Uterus (tissue), 4 donors: ENCODE measurements around the gene TFF2. TPM values are rescaled to one million over a fixed set of nuclear protein-coding genes. Genes with fewer than 3 reads are reported as not detected.

ENCODE experiments used
- DNase-seq, 2 donors: peaks; one replicate each; pipeline ENCODE4 v3.0.0-alpha.2; 2019 to 2020
- H3K27ac ChIP-seq, 2 donors: fragments of 200-600 bp; sonication (generic); 1 replicate in 1 of 2; 2 replicates in 1 of 2; pipeline ENCODE4 v1.5.1; 2016 to 2018
- H3K27me3 ChIP-seq, 2 donors: fragments of 200-600 bp; sonication (generic); one replicate each; pipeline ENCODE4 v1.5.1; 2018 to 2019; ENCODE audit warnings: control low read depth in 1 of 2
- H3K36me3 ChIP-seq, 2 donors: fragments of 200-600 bp; sonication (generic); one replicate each; pipeline ENCODE4 v1.5.1; 2019; ENCODE audit warnings: control low read depth in 1 of 2
- H3K4me1 ChIP-seq, 2 donors: fragments of 200-600 bp; sonication (generic); one replicate each; pipeline ENCODE4 v1.5.1; 2018 to 2019; ENCODE audit warnings: control low read depth in 1 of 2
- H3K4me3 ChIP-seq, 2 donors: fragments of 200-600 bp; sonication (generic); 1 replicate in 1 of 2; 2 replicates in 1 of 2; pipeline ENCODE4 v1.5.1; 2018 to 2019; ENCODE audit warnings: mild to moderate bottlenecking in 1 of 2
- H3K9me3 ChIP-seq, 2 donors: fragments of 200-600 bp; sonication (generic); one replicate each; pipeline ENCODE4 v1.5.1; 2019; ENCODE audit warnings: control low read depth in 1 of 2
- POLR2A ChIP-seq, 2 donors: fragments of 450-650 bp; IDR thresholded peaks; one replicate each; pipeline ENCODE4 v1.6.1; 2016; ENCODE audit warnings: antibody characterized with exemption in 2 of 2, mild to moderate bottlenecking in 1 of 2, moderate library complexity in 1 of 2
- intact Hi-C: fragments of 100-400 bp; cut with DNase I; formaldehyde crosslinking; loops from one replicate; pipeline ENCODE4 v1.15.1; 2023; ENCODE audit warnings: low total_unique reads
- total RNA-seq, 4 donors: library from RNA; depleted of rRNA in 3 of 4; stranded (reverse); fragments of >200 nt in 3 of 4; gene quantifications; one replicate each; pipeline versions ENCODE4 v1.1.0 to v1.2.4, GENCODE V29; 2014 to 2023
- TF ChIP-seq, protein P1 (sequence below), 4 experiments: fragments of 200-600 bp in 2 of 4; fragments of 450-650 bp in 2 of 4; sonication (generic) in 2 of 4; IDR thresholded peaks; one replicate each; pipeline ENCODE4 v1.5.1; 2016 to 2019; ENCODE audit warnings: antibody characterized with exemption in 4 of 4, mild to moderate bottlenecking in 2 of 4, moderate library complexity in 1 of 4
- donor health status: DM: yes; HTN: yes; CAD: no.

The TFF2 gene
- total RNA-seq, 4 donors from 2014 or later: not detected

DNA sequence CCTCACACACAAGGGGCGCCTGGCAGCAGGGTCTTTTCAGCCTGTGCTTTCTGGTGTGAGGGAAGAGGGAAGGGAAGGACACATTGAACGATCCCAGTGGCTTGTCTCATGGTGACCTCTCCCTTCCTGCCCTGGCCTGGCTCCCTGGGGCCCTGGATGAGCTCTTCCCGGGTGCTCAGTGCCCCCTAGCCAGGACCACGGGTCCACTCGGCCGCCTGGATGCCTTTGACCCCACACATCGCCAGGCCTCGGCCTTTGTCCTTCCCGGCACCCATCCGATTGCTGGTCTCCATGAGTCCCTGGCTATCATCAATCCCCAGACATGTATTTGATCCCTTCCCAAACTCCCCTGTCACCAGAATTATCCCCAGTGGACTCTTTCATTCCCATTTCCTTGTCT, 29.6 kb downstream of the TFF2 start:
- DNase-seq: no peak
- Histone ChIP-seq H3K27me3 (no peaks in the 10 kb centered on the region), H3K4me3 (no peak overlapping the region), H3K36me3 (no peaks in the 10 kb centered on the region), H3K27ac (no peak overlapping the region), H3K9me3 (no peaks in the 10 kb centered on the region), H3K4me1 (no peaks in the 10 kb centered on the region)
- TF ChIP-seq POLR2A (IDR thresholded peaks at IDR 0.05): no peak
- TF ChIP-seq, protein P1, sequence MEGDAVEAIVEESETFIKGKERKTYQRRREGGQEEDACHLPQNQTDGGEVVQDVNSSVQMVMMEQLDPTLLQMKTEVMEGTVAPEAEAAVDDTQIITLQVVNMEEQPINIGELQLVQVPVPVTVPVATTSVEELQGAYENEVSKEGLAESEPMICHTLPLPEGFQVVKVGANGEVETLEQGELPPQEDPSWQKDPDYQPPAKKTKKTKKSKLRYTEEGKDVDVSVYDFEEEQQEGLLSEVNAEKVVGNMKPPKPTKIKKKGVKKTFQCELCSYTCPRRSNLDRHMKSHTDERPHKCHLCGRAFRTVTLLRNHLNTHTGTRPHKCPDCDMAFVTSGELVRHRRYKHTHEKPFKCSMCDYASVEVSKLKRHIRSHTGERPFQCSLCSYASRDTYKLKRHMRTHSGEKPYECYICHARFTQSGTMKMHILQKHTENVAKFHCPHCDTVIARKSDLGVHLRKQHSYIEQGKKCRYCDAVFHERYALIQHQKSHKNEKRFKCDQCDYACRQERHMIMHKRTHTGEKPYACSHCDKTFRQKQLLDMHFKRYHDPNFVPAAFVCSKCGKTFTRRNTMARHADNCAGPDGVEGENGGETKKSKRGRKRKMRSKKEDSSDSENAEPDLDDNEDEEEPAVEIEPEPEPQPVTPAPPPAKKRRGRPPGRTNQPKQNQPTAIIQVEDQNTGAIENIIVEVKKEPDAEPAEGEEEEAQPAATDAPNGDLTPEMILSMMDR (IDR thresholded peaks at IDR 0.05): no peak
- intact Hi-C loops: no loop called here

DNA sequence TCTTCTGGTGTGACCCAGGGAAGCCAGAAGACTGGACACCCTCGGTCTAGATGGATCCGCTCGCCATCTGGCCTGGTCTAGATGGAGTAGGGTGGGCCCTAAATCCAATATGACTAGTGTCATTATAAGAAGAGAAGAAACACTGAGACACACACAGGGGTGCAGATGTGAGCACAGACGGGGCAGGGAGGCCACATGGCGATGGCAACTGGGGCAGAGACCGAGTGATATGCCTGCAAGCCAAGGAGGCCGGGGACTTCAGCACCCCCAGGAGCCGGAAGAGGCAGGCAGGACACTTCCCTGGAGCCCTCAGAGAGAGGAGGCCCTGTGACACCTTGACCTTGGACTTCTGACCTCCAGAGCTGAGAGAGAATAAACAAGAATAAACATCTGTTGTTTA, 30.0 kb downstream of the TFF2 start:
- intact Hi-C loops: no loop called here
- Histone ChIP-seq H3K27me3 (no peaks in the 10 kb centered on the region), H3K27ac (no peak overlapping the region), H3K4me1 (no peaks in the 10 kb centered on the region), H3K9me3 (no peaks in the 10 kb centered on the region), H3K36me3 (no peaks in the 10 kb centered on the region), H3K4me3 (no peak overlapping the region)
- no peak for DNase-seq
- TF ChIP-seq POLR2A (IDR thresholded peaks at IDR 0.05): no peak
- TF ChIP-seq, protein P1 (IDR thresholded peaks at IDR 0.05): no peak

DNA sequence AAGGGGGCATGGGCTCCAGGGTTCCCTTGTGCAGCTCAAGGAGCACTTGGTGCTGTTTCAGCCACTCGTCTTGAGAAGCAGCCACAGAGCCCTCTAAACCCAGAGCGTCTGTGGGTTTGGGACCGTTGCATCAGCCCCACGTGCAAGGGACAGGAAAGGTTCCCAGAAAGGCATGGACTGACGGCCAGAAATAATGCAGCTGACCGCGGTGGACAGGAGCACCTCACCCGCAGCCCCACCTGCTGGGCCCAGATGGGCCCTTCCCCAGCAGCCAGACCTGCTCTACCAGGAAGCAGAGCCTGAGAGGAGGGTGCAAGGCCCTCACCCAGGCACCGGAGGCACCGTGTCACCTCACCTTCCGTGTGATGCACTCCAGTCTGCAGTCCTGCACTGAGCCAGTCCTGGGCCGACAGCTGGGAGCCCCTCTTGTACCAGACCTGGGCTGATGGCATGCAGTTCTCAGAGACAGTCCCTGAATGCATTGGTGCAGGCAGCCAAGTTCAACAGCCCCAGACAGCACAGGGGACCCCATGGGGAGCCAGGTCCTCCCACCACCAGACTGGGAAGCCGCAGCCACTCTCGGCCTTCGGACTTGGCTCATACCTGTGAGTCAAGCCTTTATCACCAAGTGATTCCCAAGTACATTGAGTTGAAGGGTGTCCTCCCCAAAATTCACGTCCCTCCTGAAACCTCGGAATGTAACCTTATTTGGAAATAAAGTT, 30.8 kb downstream of the TFF2 start:
- TF ChIP-seq, protein P1 (IDR thresholded peaks at IDR 0.05): no peak
- TF ChIP-seq POLR2A (IDR thresholded peaks at IDR 0.05): no peak
- H3K9me3 ChIP-seq: no peaks in the 10 kb centered on the region
- H3K27ac ChIP-seq: no peak overlapping the region
- DNase-seq: peak in 1 of 2 donors; percentile 3
- no peaks in the 10 kb centered on the region for H3K27me3 ChIP-seq
- no peaks in the 10 kb centered on the region for H3K36me3 ChIP-seq
- no peaks in the 10 kb centered on the region for H3K4me1 ChIP-seq
- intact Hi-C loops: no loop called here
- no peak overlapping the region for H3K4me3 ChIP-seq

DNA sequence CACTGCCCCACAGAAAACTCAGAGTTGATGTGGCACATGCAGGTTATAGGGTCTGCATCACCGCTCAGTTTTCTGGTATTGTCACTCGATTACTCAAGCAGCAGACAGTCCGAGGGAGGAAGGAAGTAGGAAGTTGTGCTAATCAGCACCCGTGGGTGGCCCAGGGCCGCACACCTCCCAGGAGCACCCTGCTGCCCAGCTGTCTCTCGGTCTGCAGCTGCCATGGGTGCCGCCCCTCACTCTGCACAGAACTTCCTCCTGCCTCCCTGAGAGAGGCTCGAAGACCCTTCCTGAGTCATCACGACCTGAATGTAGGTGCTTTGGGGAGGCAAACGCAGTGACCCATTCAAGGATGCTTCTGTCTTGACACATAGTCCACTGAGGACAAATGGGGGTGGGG, 31.4 kb downstream of the TFF2 start:
- Histone ChIP-seq H3K4me1 (no peaks in the 10 kb centered on the region), H3K36me3 (no peaks in the 10 kb centered on the region), H3K27me3 (no peaks in the 10 kb centered on the region), H3K4me3 (no peak overlapping the region), H3K27ac (no peak overlapping the region), H3K9me3 (no peaks in the 10 kb centered on the region)
- intact Hi-C loops: no loop called here
- DNase-seq: peak in 1 of 2 donors; percentile 0
- TF ChIP-seq POLR2A (IDR thresholded peaks at IDR 0.05): no peak
- TF ChIP-seq, protein P1 (IDR thresholded peaks at IDR 0.05): no peak

DNA sequence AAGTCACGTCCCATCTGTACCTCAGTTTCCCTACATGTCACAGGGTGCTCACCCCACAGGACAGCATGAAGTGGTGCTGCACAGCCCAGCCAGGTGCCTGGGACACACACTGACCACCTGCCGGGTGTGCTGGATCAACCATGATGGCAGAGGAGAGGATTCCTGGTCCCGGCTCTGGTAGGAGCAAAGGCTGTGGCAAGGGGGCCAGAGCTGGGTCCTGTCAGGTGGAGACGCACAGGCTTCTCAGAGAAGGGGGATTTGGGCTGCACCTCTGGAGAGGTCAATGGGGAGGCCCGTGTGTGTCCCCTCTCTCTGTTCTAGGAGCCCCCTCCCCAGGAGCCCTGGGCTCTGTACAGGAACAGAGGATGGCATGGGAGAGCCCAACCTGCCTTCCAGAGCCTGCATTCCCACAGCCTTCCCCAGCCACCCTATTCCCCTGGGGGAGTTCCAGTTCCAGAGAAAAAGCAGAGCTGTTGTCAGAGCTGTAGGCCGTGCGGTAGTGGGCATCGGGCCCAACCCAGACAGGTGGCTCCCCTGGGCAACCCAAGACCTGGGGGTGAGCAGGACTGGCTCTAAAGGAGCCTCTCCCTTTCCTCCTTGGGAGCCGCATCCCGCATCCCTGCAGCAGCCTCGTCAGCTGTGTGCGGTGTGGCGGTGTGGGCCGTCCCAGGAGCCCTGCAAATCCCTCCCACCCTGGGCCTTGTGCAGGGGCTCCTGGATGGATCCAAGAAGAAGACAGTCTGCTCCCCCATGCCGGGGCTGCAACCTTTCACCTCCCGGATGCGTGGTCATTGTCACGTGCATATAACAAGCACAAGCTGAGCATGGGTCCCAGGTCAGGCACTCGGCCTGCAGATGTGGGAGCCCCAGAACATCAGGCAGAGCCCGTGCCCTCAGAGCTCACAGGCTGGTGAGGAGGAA, 32.7 kb downstream of the TFF2 start:
- H3K27ac ChIP-seq: no peak overlapping the region
- H3K4me1 ChIP-seq: no peaks in the 10 kb centered on the region
- intact Hi-C loops: no loop called here
- no peaks in the 10 kb centered on the region for H3K36me3 ChIP-seq
- no peaks in the 10 kb centered on the region for H3K9me3 ChIP-seq
- no peak for TF ChIP-seq POLR2A (IDR thresholded peaks at IDR 0.05)
- TF ChIP-seq, protein P1 (IDR thresholded peaks at IDR 0.05): no peak
- no peaks in the 10 kb centered on the region for H3K27me3 ChIP-seq
- peak in 1 of 2 donors; percentile 4 for DNase-seq
- H3K4me3 ChIP-seq: no peak overlapping the region
